Progenitor cell of endocrine pancreas (in vitro differentiated cells): ENCODE results near the gene RASL10A. TPM values are rescaled to one million over a fixed set of nuclear protein-coding genes. Genes with fewer than 3 reads are reported as not detected.

Experiments used
- DNase-seq: peaks from one replicate; pipeline ENCODE4 v3.0.0; 2021; ENCODE audit warnings: low spot score; ENCODE audit not compliant: unreplicated experiment
- H3K27ac Mint-ChIP-seq: 2 replicates; pipeline ENCODE4 v1.8.0; 2021; ENCODE audit warnings: mild to moderate bottlenecking, moderate library complexity, mixed read lengths
- H3K27me3 Mint-ChIP-seq: 2 replicates; pipeline ENCODE4 v1.8.0; 2021; ENCODE audit warnings: mixed read lengths
- H3K36me3 Mint-ChIP-seq: 2 replicates; pipeline ENCODE4 v1.8.0; 2022; ENCODE audit warnings: mixed read lengths; ENCODE audit not compliant: insufficient read depth
- H3K4me1 Mint-ChIP-seq: 2 replicates; pipeline ENCODE4 v1.8.0; 2021; ENCODE audit warnings: low read depth, mixed read lengths
- H3K4me3 Mint-ChIP-seq: 2 replicates; pipeline ENCODE4 v1.8.0; 2021; ENCODE audit warnings: low read depth, mild to moderate bottlenecking, moderate library complexity, mixed read lengths
- H3K9me3 Mint-ChIP-seq: 2 replicates; pipeline ENCODE4 v1.8.0; 2021; ENCODE audit warnings: low read depth, mixed read lengths
- total RNA-seq: library from RNA; stranded (reverse); gene quantifications from 2 replicates; pipeline ENCODE4 v1.2.1, GENCODE V29; 2021
- TF ChIP-seq, protein P1 (sequence below): fragments of 200-600 bp; sonication (generic); IDR thresholded peaks from one replicate; pipeline ENCODE4 v1.5.0; 2021; ENCODE audit warnings: antibody characterized with exemption, mild to moderate bottlenecking; ENCODE audit not compliant: unreplicated experiment

RASL10A gene
- total RNA-seq, 1 donor from 2014 or later, result 0.31 TPM

DNA sequence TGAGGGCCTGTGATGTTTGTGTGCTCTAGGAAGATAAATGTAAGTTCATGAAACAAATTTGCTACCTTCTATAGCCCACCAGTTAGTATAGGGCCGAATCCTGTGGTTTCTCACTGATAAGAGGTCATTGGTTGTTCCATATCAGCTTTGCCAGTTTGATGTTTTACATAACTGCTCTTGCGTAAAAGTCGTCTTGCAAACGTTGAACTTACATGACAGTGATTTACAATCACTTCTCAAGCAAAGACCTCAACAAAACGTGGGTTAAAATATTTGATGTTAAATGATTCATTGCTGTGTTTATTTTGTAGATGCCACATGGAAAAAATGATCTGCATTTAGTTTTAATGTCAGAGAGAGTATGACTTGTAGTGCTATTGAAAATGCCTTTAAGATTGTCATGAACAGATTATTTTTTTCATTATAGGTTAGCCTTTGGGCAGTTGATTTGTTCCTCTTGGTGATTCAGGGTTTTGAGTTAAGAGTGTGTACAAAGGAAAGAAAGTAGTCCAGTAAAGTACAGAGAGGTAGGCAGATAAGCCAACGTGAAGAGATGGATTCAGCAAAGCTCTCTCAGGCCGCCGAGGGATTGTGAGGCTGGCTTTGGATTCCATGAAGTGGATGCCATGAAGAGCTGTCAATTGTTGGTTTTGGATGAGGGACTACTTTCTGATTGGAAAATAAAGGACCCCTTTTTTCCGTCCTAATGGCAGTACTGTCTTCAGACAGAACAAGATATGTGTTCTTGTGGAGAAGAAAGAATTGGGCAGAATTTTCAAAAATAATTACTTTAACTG lies 44.8 kb downstream of the RASL10A start:
- Mint-ChIP-seq H3K9me3 (no peaks in the 10 kb centered on the region), H3K4me1 (peaks cover 54% of the 10 kb centered on the region), H3K36me3 (peaks cover 37% of the 10 kb centered on the region), H3K27me3 (no peaks in the 10 kb centered on the region), H3K4me3 (peak overlapping the region; percentile 86), H3K27ac (peak overlapping the region; percentile 100)
- TF ChIP-seq, protein P1, sequence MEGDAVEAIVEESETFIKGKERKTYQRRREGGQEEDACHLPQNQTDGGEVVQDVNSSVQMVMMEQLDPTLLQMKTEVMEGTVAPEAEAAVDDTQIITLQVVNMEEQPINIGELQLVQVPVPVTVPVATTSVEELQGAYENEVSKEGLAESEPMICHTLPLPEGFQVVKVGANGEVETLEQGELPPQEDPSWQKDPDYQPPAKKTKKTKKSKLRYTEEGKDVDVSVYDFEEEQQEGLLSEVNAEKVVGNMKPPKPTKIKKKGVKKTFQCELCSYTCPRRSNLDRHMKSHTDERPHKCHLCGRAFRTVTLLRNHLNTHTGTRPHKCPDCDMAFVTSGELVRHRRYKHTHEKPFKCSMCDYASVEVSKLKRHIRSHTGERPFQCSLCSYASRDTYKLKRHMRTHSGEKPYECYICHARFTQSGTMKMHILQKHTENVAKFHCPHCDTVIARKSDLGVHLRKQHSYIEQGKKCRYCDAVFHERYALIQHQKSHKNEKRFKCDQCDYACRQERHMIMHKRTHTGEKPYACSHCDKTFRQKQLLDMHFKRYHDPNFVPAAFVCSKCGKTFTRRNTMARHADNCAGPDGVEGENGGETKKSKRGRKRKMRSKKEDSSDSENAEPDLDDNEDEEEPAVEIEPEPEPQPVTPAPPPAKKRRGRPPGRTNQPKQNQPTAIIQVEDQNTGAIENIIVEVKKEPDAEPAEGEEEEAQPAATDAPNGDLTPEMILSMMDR, result no peak
- DNase-seq, result no peak

DNA sequence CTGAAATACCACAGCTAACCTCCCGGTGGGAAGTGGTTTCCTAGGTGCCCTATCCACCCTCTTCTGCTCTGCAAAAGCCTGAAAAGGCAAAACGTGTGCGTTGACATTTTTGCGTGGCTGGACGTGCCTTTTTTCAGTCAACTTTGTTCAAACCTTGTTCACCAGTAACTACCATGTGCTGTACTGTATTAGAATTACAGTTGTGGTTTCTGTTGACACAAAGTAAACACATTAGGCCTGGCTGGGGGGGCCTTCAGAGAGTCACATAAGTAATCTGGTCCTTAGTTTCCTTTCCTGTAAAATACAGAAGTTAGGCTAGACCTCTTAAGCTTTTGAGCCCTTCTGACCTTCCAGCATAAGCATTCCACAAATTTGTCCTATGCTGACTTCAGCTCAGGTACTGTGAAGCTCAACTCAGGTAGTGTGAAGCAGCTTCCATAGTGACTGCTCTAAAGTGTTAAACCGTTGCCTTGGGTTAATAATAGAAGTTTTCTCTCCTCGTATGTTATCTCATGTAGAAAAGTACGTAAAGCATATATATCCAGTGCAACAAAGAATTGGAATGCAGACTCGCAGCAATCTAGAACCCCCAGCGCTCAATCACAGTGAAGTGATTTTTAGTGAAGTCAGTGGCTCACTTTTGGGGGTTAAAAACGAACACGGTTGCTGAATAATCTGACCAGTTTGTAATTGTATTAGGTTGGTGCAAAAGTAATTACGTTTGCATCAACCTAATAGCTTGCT lies 45.6 kb downstream of the RASL10A start:
- H3K4me1 Mint-ChIP-seq, result peaks cover 48% of the 10 kb centered on the region
- no peak for DNase-seq
- no peaks in the 10 kb centered on the region for H3K27me3 Mint-ChIP-seq
- H3K27ac Mint-ChIP-seq, result peak overlapping the region; percentile 100
- TF ChIP-seq, protein P1, result no peak
- no peaks in the 10 kb centered on the region for H3K9me3 Mint-ChIP-seq
- peak overlapping the region; percentile 86 for H3K4me3 Mint-ChIP-seq
- H3K36me3 Mint-ChIP-seq, result peaks cover 32% of the 10 kb centered on the region

DNA sequence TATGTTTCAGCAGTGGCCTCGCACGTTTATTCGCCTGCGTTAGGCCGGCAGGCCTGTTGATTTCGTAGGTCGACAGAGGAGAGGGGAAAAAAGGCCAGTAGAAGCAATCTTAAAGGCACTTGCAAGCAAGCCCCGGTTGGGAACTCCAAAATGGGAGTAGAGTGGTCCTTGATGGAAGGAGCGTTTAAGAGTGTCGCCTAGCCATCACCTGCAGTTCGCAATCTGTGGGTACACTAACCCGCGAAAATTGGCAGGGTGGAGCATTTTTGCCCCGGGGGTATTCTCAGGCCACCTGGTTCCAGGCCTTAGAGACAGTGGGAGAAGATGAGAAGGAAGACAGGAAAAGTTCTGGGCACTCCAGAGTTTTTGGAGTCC lies 46.3 kb downstream of the RASL10A start:
- peaks cover 47% of the 10 kb centered on the region for H3K4me1 Mint-ChIP-seq
- H3K27me3 Mint-ChIP-seq, result no peaks in the 10 kb centered on the region
- peaks cover 27% of the 10 kb centered on the region for H3K36me3 Mint-ChIP-seq
- H3K4me3 Mint-ChIP-seq, result peak overlapping the region; percentile 86
- H3K9me3 Mint-ChIP-seq, result no peaks in the 10 kb centered on the region
- TF ChIP-seq, protein P1, result no peak
- DNase-seq, result no peak
- peak overlapping the region; percentile 100 for H3K27ac Mint-ChIP-seq

DNA sequence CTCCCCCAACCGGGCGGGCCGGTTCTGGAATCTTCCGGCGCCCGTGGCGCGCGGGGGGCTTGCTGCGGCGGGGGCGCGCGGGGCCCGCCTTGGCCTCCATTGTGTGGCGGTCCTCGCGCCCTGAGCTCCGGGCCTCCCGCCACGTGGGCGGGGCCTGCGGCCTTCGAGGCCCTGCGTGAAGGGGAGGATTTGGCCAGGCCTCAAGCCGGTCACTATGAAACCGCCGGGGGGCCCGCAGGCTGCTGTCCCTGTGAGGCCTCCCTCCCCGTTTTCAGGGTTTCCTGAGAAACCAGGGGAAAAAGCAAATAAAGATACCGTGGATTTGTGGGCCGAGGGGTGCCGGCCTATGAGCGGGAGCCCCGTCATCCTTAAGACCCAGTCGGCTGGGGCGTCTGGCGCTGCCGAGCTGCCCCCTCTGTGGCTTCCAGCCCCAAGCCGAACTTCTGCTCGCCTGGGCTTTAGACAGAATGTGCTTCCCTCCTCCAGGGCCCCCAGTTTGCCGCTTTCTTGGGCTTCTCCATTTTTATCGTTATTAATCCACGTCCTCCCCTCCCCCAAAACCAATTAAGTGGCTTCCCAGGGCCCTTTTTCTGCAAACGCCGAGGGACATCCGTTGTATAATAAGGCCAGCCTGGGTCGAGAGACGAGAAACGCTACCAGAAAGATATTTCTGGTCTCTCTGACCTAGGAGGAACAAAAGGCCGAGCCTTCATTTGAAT lies 46.8 kb downstream of the RASL10A start:
- DNase-seq, result peak; percentile 53
- Mint-ChIP-seq H3K36me3 (peaks cover 24% of the 10 kb centered on the region), H3K4me3 (peak overlapping the region; percentile 86), H3K27ac (peak overlapping the region; percentile 100), H3K4me1 (peaks cover 47% of the 10 kb centered on the region), H3K27me3 (no peaks in the 10 kb centered on the region), H3K9me3 (no peaks in the 10 kb centered on the region)
- TF ChIP-seq, protein P1, result no peak
